ENCODE results near the gene ZBTB40. TPM values are rescaled to one million over a fixed set of nuclear protein-coding genes. Genes with fewer than 3 reads are reported as not detected.

Gene ZBTB40, protein sequence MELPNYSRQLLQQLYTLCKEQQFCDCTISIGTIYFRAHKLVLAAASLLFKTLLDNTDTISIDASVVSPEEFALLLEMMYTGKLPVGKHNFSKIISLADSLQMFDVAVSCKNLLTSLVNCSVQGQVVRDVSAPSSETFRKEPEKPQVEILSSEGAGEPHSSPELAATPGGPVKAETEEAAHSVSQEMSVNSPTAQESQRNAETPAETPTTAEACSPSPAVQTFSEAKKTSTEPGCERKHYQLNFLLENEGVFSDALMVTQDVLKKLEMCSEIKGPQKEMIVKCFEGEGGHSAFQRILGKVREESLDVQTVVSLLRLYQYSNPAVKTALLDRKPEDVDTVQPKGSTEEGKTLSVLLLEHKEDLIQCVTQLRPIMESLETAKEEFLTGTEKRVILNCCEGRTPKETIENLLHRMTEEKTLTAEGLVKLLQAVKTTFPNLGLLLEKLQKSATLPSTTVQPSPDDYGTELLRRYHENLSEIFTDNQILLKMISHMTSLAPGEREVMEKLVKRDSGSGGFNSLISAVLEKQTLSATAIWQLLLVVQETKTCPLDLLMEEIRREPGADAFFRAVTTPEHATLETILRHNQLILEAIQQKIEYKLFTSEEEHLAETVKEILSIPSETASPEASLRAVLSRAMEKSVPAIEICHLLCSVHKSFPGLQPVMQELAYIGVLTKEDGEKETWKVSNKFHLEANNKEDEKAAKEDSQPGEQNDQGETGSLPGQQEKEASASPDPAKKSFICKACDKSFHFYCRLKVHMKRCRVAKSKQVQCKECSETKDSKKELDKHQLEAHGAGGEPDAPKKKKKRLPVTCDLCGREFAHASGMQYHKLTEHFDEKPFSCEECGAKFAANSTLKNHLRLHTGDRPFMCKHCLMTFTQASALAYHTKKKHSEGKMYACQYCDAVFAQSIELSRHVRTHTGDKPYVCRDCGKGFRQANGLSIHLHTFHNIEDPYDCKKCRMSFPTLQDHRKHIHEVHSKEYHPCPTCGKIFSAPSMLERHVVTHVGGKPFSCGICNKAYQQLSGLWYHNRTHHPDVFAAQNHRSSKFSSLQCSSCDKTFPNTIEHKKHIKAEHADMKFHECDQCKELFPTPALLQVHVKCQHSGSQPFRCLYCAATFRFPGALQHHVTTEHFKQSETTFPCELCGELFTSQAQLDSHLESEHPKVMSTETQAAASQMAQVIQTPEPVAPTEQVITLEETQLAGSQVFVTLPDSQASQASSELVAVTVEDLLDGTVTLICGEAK
- total RNA-seq (2014; rRNA removed; shearing (Covaris generic)) = 15.0 and 17.0 TPM in 2 replicates

DNA sequence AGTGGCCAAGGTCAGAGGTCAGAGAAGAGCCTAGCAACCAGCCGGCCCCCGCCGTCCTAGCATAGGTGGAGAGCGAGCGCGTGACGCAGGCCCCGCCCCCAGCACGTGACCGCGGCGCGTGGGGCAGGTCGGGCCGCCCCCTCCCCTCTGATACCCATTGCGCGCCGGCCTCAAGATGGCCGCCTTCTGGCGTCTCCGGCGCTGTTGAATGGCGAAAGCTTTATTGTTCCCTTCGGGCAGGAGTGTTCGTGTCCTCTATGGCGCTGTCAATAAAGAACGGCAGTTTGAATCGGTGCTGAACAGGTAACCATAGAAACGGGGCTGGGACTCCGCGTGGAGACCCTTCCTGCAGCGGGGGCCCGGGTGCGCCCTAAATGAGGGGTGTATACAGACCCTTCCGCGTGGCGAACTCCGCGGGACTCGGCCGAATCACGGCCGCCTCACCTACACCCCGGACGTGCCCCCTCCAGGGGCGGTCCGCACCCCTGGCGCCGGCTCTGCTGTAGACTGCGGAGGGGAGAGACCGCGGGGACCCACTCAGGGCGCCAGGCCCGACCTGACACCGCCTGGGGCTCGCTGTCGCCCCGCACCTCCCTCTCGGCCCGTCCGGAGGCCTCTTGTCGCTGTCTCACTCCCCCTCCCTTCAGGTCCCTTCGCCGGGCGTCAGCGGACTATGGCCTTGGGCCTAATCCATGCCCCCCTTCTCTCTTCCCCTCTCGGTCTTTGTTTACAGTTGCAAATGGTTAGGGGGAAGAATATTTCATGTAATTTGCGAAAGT is at the start of gene ZBTB40:
ZBTB40 (plus strand) TSS at position 150 of the 779 bp plus-strand sequence. CDS start 38,098 bp downstream, outside the sequence.
- Histone ChIP-seq H3K36me3 (replicated peaks; ENCODE audit: control insufficient read depth, insufficient read depth, low read length) (no peaks in the 10 kb centered on the region), H3K27me3 (ENCODE audit: control insufficient read depth, insufficient read depth, low read length) (no peaks in the 10 kb centered on the region), H3K4me3 (ENCODE audit: insufficient read depth, low read depth, low read length) (peak within 1 kb of the TSS; percentile 99)
- peak; percentile 96 for DNase-seq

DNA sequence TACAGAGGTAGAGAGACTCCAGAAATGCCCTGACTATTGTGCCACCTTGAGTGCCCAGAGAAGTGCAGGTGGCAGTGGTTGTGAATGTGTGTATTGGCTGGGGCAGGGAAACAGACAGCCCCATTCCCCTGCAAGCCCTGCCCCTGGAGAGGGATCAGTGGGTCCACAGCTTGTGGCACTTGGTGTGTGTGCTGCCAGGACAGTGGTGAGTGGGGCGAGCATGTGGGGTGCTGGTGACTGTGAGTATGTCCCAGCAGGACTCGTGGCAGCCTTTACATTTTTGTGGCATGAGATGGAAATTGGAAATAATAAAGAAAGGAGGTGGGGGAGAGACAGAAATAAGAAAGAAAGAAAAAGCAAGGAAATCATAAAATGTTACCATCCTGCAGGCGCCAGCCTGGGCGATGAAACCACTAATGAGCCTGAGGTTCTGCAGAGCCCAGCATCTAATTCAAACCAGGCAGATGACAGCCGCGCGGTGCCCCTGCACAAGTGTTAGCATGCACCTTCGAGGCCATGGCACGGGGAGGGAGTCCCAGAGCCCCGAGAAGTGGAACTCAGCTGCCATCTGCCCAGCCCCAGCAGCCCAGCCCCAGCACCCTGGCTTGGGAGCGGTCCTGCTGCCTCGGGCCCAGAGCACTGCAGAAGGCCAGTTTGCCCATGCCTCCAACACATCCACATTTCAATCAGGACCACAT is 49.1 kb upstream of the ZBTB40 start:
- no peak for DNase-seq
- Histone ChIP-seq H3K4me3 (ENCODE audit: insufficient read depth, low read depth, low read length) (no peak overlapping the region), H3K36me3 (replicated peaks; ENCODE audit: control insufficient read depth, insufficient read depth, low read length) (no peaks in the 10 kb centered on the region), H3K27me3 (ENCODE audit: control insufficient read depth, insufficient read depth, low read length) (no peaks in the 10 kb centered on the region)

DNA sequence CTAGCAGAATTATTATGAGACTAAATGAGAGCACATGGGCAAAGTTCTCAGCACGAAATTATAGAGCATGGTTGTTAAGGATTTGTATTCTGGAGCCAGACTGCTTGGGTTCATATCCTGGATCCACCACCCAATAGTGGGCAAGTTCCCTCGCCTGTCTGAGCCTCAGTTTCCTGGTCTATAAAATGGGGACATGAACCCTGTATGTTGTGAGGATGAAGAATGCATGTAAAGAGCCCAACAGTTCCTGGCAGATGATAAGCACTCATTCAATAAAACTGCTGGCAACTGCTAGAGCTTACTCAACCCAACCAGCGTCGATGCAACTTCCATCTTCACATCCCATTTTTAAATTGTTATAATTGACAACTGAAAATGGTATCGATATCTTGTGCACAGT is 47.2 kb upstream of the ZBTB40 start:
- DNase-seq = no peak
- Histone ChIP-seq H3K27me3 (ENCODE audit: control insufficient read depth, insufficient read depth, low read length) (no peaks in the 10 kb centered on the region), H3K36me3 (replicated peaks; ENCODE audit: control insufficient read depth, insufficient read depth, low read length) (no peaks in the 10 kb centered on the region), H3K4me3 (ENCODE audit: insufficient read depth, low read depth, low read length) (no peak overlapping the region)

DNA sequence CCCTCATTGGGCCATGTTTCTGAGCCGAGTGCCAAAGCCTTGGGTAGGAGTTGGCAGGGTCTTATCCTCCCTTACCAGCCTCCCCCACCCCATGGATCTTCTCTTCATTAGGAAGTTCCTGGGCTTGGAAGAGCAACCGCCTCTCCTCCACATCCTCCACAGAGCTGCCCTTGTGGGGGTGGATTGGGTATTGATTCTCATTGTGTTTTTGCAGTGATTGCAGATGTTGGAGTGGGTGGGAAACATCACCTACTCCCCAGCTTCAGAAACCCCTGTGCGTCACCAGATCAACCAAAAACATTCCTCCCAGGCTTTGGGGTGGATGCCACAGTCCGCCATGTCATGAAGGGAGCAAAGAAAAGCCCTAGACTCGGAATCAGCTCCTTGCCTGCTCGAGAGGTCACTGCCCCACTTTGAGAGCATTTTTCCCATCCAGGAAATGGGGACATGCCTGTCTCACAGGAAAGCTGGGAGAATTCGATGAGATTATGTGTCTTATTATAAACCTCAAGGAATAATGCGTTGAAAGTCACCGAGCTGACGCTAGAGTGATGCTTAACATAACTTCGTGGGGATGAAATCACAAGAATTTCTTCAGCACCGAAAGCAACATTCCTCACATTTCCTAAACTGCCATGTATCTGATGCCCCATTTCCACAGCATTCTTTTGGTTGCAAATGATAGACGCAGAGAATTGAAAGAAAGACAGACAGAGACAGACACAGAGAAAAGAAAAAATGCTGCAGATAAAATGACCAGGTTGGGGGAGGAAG is 44.7 kb upstream of the ZBTB40 start:
- H3K36me3 ChIP-seq (replicated peaks; ENCODE audit: control insufficient read depth, insufficient read depth, low read length) = no peaks in the 10 kb centered on the region
- H3K4me3 ChIP-seq (ENCODE audit: insufficient read depth, low read depth, low read length) = no peak overlapping the region
- no peak for DNase-seq
- H3K27me3 ChIP-seq (ENCODE audit: control insufficient read depth, insufficient read depth, low read length) = no peaks in the 10 kb centered on the region

DNA sequence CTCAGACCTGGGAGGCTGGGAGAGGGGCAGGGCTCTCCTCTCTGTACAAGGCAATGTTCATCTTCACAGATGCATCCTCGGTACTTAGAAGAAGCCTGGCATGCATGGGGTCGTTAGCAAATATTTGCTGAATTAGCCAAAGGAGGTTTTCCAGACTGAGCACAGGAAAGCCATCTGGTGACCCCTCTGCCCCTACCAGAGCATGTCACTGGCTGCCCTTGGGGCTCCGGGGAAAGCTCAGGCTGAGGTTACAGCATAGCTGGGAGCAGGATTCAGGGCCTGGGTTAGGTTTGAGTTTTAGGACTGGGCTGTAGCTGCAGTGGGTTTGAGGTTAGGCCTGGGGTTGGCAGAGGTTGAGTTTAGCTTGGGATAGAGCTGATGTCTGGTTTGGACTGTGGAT is 43.4 kb upstream of the ZBTB40 start:
- H3K36me3 ChIP-seq (replicated peaks; ENCODE audit: control insufficient read depth, insufficient read depth, low read length) = no peaks in the 10 kb centered on the region
- H3K4me3 ChIP-seq (ENCODE audit: insufficient read depth, low read depth, low read length) = no peak overlapping the region
- no peak for DNase-seq
- H3K27me3 ChIP-seq (ENCODE audit: control insufficient read depth, insufficient read depth, low read length) = no peaks in the 10 kb centered on the region

DNA sequence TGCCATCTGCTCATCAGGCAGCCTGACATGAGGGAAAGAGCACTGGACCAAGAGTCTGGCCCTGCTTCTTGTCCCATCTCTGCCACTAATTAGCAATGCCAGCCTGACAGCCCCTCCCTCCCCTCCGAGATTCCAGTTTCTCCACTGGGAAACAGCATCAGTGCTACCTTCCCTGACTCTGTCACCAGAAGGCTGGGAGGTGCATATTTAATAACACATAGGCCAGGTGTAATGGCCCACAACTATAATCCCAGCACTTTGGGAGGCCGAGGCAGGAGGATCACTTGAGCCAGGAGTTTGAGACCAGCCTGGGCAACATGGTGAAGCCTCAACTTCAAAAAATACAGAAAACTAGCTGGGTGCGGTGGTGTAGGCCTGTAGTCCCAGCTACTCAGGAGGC is 41.2 kb upstream of the ZBTB40 start:
- H3K36me3 ChIP-seq (replicated peaks; ENCODE audit: control insufficient read depth, insufficient read depth, low read length) = no peaks in the 10 kb centered on the region
- no peaks in the 10 kb centered on the region for H3K27me3 ChIP-seq (ENCODE audit: control insufficient read depth, insufficient read depth, low read length)
- DNase-seq = no peak
- H3K4me3 ChIP-seq (ENCODE audit: insufficient read depth, low read depth, low read length) = no peak overlapping the region

DNA sequence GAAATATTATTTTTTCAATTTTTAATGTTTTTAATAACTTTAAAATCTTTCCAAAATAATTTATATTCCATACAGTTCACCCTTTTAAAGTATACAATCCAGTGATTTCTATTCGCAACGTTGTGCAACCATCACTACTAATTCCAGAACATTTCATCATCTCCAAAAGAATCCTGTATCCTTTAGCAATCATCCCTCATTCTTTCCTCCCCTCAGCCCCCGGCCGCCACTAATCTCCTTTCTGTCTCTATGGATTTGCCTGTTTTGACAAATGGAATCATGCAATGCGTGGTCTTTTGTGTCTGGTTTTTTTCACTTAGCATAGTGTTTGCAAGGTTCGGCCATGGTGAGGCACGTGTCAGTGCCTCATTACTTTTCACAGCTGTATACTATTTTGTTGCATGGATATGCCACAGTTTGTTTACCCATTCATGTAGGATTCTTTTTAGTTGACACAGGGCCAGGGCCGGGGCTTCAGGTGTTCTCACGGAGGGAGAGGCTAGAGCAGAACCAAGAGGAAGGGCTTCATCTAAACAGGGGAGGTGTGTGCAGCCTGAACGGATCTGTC is 40.6 kb upstream of the ZBTB40 start:
- Histone ChIP-seq H3K27me3 (ENCODE audit: control insufficient read depth, insufficient read depth, low read length) (no peaks in the 10 kb centered on the region), H3K36me3 (replicated peaks; ENCODE audit: control insufficient read depth, insufficient read depth, low read length) (no peaks in the 10 kb centered on the region), H3K4me3 (ENCODE audit: insufficient read depth, low read depth, low read length) (no peak overlapping the region)
- no peak for DNase-seq

DNA sequence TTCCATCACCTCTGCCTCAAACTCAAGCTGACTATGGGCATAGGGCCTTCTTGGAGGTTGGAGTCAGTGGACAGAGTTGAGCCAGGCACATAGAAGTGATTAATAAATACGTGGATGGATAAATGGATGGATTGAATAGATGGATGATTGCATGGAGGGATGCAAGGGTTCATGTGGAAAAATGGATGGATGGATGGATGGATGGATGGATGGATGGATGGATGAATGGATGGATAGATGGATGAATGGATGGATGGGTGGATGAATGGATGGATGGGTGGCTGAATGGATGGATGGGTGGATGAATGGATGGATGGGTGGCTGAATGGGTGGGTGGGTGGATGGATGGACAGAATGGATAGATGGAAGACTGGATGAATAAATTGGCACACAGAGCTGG is 40.1 kb upstream of the ZBTB40 start:
- H3K4me3 ChIP-seq (ENCODE audit: insufficient read depth, low read depth, low read length) = no peak overlapping the region
- H3K27me3 ChIP-seq (ENCODE audit: control insufficient read depth, insufficient read depth, low read length) = no peaks in the 10 kb centered on the region
- no peaks in the 10 kb centered on the region for H3K36me3 ChIP-seq (replicated peaks; ENCODE audit: control insufficient read depth, insufficient read depth, low read length)
- DNase-seq = no peak

DNA sequence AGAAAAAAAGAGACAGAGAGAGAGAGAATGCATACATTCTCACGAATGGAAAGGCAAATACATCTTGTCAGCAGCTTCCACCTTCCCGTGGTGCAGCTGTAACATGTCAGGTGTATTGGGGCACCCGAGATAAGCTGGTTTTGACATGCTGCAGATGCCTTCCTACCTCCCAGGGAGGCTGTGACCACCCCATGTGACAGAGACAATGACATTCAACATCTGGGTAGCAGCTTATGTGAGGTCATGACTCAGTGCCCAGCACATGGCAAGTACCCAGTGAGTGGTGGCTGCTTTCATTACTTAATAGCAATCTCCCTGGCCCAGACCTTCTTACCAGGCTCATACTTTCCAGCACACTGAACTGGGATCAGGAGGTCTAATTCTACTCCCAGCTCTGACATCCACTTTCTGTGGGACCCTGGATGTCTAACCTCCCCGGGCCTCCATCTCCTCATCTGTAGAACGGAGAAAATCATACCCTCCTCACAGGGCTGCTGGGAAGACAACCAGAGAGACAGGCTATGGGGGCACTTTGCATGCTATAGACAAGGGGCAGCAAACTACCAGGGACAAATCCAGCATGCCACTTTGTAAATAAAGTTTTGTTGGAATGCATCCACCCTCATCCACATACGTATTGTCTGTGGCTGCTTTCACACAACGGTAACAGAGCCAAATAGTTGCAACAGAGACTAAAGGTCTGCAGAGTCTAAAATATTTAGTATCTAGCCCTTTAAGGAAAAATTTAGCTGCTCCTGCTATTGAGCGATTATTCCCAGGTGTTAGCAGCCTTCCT is 38.5 kb upstream of the ZBTB40 start:
- no peaks in the 10 kb centered on the region for H3K36me3 ChIP-seq (replicated peaks; ENCODE audit: control insufficient read depth, insufficient read depth, low read length)
- no peak overlapping the region for H3K4me3 ChIP-seq (ENCODE audit: insufficient read depth, low read depth, low read length)
- H3K27me3 ChIP-seq (ENCODE audit: control insufficient read depth, insufficient read depth, low read length) = no peaks in the 10 kb centered on the region
- no peak for DNase-seq

DNA sequence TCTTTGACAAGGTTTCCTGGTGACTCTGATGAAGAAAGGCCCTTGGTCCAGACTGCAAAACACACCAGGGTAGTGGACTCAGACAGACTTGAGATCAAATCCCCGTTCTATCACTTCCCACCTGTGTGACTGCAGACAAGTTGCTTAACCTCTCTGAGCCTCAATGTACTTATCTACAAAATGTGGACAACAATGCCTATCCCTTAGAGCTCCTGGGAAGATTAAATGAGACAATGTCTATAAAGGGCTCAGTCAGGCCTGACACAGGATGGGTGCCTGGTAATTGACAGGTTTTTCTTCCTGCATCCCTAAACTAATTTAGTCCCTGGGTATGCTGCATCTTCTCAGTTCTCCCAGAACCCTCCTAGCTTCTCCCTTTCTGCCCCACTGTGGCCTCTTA is 37.9 kb upstream of the ZBTB40 start:
- Histone ChIP-seq H3K36me3 (replicated peaks; ENCODE audit: control insufficient read depth, insufficient read depth, low read length) (no peaks in the 10 kb centered on the region), H3K4me3 (ENCODE audit: insufficient read depth, low read depth, low read length) (no peak overlapping the region), H3K27me3 (ENCODE audit: control insufficient read depth, insufficient read depth, low read length) (no peaks in the 10 kb centered on the region)
- DNase-seq = no peak

DNA sequence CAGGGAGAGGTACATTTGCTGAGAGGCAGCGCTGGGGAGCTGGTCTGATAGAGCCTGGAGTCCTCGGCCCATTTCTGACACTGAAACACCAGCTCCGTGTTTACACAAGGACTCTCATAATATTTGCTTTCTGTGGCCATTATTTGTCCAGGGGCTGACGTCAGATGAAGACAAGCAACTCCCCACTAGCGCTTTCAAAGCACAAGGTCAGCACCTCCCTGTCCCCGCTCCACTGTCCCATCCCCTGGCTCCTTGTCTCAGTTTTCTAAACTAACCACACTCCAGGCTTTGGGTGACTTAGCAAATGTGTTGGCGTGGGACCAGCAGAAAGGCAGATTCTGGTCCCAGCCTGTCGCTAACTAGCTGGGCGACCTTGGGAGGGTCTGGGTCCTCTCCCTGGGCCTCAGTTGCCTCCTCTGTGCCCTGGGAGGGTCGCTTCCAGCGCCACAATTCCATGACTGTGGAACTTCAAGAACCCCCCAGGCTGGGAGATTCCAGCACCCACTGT is 37.4 kb upstream of the ZBTB40 start:
- H3K36me3 ChIP-seq (replicated peaks; ENCODE audit: control insufficient read depth, insufficient read depth, low read length) = no peaks in the 10 kb centered on the region
- no peak for DNase-seq
- H3K4me3 ChIP-seq (ENCODE audit: insufficient read depth, low read depth, low read length) = no peak overlapping the region
- H3K27me3 ChIP-seq (ENCODE audit: control insufficient read depth, insufficient read depth, low read length) = no peaks in the 10 kb centered on the region

DNA sequence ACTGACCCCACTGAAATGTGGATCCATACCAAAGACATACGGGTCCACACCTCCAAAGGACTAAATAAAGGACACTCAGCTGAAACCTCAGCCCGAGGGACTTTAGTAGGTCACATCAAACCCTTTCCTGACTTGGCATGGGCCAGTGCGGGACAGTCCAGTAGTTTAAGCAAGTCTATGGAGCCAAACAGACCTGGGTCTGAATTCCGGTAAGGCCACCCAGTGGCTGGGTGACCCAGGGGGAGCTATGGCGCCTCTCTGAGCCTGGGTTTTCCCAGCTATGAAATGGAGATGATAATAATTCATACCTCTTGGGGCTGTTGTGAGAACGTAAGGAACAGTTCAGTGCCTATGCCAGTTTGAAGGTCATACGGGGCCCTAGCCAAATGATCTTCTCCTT is 36.2 kb upstream of the ZBTB40 start:
- Histone ChIP-seq H3K36me3 (replicated peaks; ENCODE audit: control insufficient read depth, insufficient read depth, low read length) (no peaks in the 10 kb centered on the region), H3K4me3 (ENCODE audit: insufficient read depth, low read depth, low read length) (no peak overlapping the region), H3K27me3 (ENCODE audit: control insufficient read depth, insufficient read depth, low read length) (no peaks in the 10 kb centered on the region)
- DNase-seq = no peak

Measured in H7 (cell line).